C4-2B (cell line): ENCODE measurements around the gene SREBF1.

Experiments used
- ZFX ChIP-seq: fragments of 450-650 bp; IDR thresholded peaks from 2 replicates; pipeline ENCODE4 v1.6.1; 2017
- TF ChIP-seq, protein P1 (sequence below): fragments of 450-650 bp; conservative IDR thresholded peaks from 2 replicates; pipeline ENCODE4 v1.5.1; 2017; ENCODE audit warnings: mild to moderate bottlenecking

DNA sequence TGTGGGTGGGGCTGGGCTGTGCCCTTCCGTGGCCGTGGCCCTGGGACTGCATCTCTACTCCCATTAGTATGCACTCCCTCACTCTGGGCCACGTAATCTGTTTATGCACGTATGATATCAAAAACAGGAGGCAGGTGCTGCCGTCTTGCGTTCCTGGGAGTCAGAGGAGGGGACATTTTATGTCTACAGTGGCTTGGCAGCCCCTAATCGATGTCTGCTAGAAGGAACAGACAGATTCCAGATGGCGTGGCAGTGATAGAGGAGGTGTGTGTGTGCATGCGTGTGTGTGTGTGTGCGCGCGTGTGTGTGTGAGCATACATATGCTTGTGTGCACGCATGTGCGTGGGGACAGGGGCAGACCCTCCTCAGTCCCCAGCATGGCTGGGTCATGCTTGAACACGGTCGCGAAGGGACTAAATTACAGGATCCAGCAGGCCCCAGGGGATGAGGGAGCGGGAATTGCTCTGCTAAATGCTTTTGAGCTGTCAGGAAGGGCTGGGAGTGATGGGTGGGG is 44.7 kb downstream of the SREBF1 start:
- TF ChIP-seq, protein P1, sequence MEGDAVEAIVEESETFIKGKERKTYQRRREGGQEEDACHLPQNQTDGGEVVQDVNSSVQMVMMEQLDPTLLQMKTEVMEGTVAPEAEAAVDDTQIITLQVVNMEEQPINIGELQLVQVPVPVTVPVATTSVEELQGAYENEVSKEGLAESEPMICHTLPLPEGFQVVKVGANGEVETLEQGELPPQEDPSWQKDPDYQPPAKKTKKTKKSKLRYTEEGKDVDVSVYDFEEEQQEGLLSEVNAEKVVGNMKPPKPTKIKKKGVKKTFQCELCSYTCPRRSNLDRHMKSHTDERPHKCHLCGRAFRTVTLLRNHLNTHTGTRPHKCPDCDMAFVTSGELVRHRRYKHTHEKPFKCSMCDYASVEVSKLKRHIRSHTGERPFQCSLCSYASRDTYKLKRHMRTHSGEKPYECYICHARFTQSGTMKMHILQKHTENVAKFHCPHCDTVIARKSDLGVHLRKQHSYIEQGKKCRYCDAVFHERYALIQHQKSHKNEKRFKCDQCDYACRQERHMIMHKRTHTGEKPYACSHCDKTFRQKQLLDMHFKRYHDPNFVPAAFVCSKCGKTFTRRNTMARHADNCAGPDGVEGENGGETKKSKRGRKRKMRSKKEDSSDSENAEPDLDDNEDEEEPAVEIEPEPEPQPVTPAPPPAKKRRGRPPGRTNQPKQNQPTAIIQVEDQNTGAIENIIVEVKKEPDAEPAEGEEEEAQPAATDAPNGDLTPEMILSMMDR = no peak
- TF ChIP-seq ZFX = no peak
